GM19193 (cell line): Measurements from ENCODE around the gene KCMF1.

Experiments used
- POLR2A ChIP-seq: IDR thresholded peaks from 4 replicates; pipeline ENCODE4 v1.6.1; 2011; ENCODE audit not compliant: insufficient read depth, insufficient read length; ENCODE audit errors: extremely low read depth

Gene KCMF1

GRCh38 chr2:84944295-84944909 lies 26.6 kb upstream of the KCMF1 start:
- TF ChIP-seq POLR2A: no peak

GRCh38 chr2:84946204-84947009 lies 24.6 kb upstream of the KCMF1 start:
- TF ChIP-seq POLR2A: peak; percentile 45

GRCh38 chr2:84947010-84947593 lies 23.9 kb upstream of the KCMF1 start:
- TF ChIP-seq POLR2A: no peak

- no peak for TF ChIP-seq POLR2A
Observed at GRCh38 chr2:84953535-84953934, 17.4 kb upstream of the KCMF1 start.

- no peak for TF ChIP-seq POLR2A
Observed at GRCh38 chr2:84954329-84954728, 16.6 kb upstream of the KCMF1 start.

- TF ChIP-seq POLR2A: no peak
Observed at GRCh38 chr2:84956334-84957297, 14.3 kb upstream of the KCMF1 start.

- TF ChIP-seq POLR2A: no peak
Observed at GRCh38 chr2:84957771-84958134, 13.2 kb upstream of the KCMF1 start.

- TF ChIP-seq POLR2A: no peak
Observed at GRCh38 chr2:84958135-84959059, 12.6 kb upstream of the KCMF1 start.

GRCh38 chr2:84959095-84959565 lies 11.8 kb upstream of the KCMF1 start:
- TF ChIP-seq POLR2A: no peak

GRCh38 chr2:84959566-84960506 lies 11.1 kb upstream of the KCMF1 start:
- no peak for TF ChIP-seq POLR2A

GRCh38 chr2:84962917-84963316 lies 8.0 kb upstream of the KCMF1 start:
- no peak for TF ChIP-seq POLR2A

- no peak for TF ChIP-seq POLR2A
Observed at GRCh38 chr2:84963323-84963691, 7.7 kb upstream of the KCMF1 start.
